ES-I3 (cell line): ENCODE results near the gene HNF4A.
"Not testable (repeated sequence)": the region's sequence is repeated elsewhere in the genome, so short reads cannot be mapped to it uniquely, and the experiment has no call there.

Source experiments
- H3K36me3 ChIP-seq: 2 replicates; pipeline ENCODE4 v1.6.1; 2013; ENCODE audit warnings: mild to moderate bottlenecking, low read length, control low read depth, moderate library complexity; ENCODE audit not compliant: insufficient read depth
- H3K4me1 ChIP-seq: 2 replicates; pipeline ENCODE4 v1.6.1; 2013; ENCODE audit warnings: mild to moderate bottlenecking, control low read depth, low read length; ENCODE audit not compliant: insufficient read depth
- H3K9ac ChIP-seq: 2 replicates; pipeline ENCODE4 v1.6.1; 2013; ENCODE audit warnings: low read depth, mild to moderate bottlenecking, low read length, moderate library complexity
- H3K9me3 ChIP-seq: 2 replicates; pipeline ENCODE4 v1.6.1; 2013; ENCODE audit warnings: mild to moderate bottlenecking, low read length, moderate library complexity; ENCODE audit not compliant: control insufficient read depth, insufficient read depth

The HNF4A gene

GRCh38 chr20:44355498-44356352 is at the start of gene HNF4A:
HNF4A (plus strand) TSS chr20:44355699; CDS start chr20:44355805, 106 bp downstream.
- H3K36me3 ChIP-seq = no peaks in the 10 kb centered on the region
- peaks cover 4% of the 10 kb centered on the region; the same call in 1 of the 2 replicates for H3K4me1 ChIP-seq

DNA sequence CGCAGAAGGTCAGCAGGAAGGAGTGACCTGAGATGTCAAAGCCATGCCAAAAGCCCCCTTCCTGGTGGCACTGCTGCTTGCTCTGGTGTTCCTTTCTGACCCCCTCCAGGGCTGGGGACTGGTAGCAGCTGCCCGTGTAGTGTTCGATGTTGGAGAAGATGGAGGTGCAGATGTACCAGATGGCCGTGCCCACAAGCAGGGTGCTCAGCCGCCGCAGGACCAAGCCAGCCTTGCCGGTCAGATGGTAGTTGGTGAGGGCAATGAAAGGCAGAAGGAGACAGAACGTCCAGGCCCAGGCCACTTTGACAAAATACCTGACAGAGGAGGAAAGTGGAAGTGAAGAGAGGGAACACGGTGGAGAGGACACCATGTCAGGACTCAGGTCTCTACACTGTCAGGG is 48.6 kb upstream of the HNF4A start:
- Histone ChIP-seq H3K9ac (no peak overlapping the region), H3K36me3 (no peaks in the 10 kb centered on the region; the same call in 1 of the 2 replicates), H3K9me3 (no peaks in the 10 kb centered on the region), H3K4me1 (no peaks in the 10 kb centered on the region)

More at GRCh38 chr20:44355498-44356352, at the start of gene HNF4A:
- Histone ChIP-seq H3K9me3 (no peaks in the 10 kb centered on the region), H3K9ac (no peak within 1 kb of the TSS)

- Histone ChIP-seq H3K9ac (peak overlapping the region; percentile 74), H3K9me3 (no peaks in the 10 kb centered on the region), H3K36me3 (no peaks in the 10 kb centered on the region; the same call in 1 of the 2 replicates), H3K4me1 (no peaks in the 10 kb centered on the region)
Observed at GRCh38 chr20:44309763-44310663, 45.5 kb upstream of the HNF4A start.

- Histone ChIP-seq H3K36me3 (no peaks in the 10 kb centered on the region; the same call in 1 of the 2 replicates), H3K4me1 (no peaks in the 10 kb centered on the region), H3K9ac (peak within 1 kb of the TSS; percentile 74), H3K9me3 (no peaks in the 10 kb centered on the region)
Observed at GRCh38 chr20:44310664-44311639, 44.5 kb upstream of the HNF4A start, which contains the start of gene FITM2. FITM2 (minus strand) TSS chr20:44311202; CDS start chr20:44311148, 54 bp downstream.

DNA sequence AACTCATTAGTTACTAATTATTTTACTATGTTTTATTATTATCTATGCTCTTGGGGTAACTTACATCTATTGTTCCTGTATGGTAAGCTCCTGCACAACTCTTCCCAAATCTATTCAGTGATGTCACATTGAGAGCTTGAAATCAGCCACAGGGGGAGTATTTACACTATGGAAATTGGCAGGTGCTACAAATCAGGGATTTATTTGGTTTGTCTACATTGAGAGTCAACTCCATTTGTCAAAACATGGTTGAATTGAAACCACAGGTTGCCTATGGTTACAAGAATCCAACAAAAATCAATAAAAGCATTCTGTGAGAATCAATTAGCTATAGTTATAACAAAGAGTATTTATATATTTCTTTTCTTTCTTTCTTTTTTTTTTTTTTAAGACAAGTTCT is 40.6 kb upstream of the HNF4A start:
- H3K9ac ChIP-seq = no peak overlapping the region
- no peaks in the 10 kb centered on the region for H3K9me3 ChIP-seq
- H3K36me3 ChIP-seq = no peaks in the 10 kb centered on the region
- no peaks in the 10 kb centered on the region for H3K4me1 ChIP-seq

DNA sequence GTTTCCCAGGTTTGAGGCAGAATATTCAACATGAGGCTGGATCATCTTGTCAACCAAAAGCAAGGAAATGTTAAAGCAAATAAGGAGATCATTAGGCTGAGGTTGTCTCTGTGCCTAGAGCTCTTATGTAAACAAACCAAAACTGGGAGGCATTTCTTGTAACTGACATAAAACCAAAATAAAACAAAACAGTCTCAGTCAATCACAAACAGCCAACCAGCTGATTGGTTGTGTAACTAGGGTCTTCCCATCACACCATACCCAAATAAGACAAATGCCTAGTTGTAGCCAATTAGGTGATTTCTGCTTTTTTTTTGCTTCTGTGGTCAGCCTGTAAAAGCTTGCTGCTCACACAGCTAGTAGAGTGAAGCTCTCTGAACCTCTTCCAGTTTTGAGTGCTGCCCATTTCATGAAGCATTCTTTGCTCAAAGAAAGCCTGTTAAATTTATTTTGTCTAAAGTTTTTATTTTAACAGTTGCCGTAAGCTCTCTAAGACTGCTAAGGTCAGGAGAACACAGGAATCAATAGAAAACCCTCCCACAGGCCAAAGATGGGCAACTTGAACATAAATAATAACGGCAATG is 35.6 kb upstream of the HNF4A start:
- H3K9me3 ChIP-seq = no peaks in the 10 kb centered on the region
- no peak overlapping the region for H3K9ac ChIP-seq
- H3K36me3 ChIP-seq = no peaks in the 10 kb centered on the region
- no peaks in the 10 kb centered on the region; the same call in 1 of the 2 replicates for H3K4me1 ChIP-seq

- no peak overlapping the region for H3K9ac ChIP-seq
- H3K36me3 ChIP-seq = no peaks in the 10 kb centered on the region
- no peaks in the 10 kb centered on the region; the same call in 1 of the 2 replicates for H3K4me1 ChIP-seq
- H3K9me3 ChIP-seq = no peaks in the 10 kb centered on the region
Observed at GRCh38 chr20:44324343-44324742, 31.2 kb upstream of the HNF4A start.

GRCh38 chr20:44326391-44327159 is 28.9 kb upstream of the HNF4A start:
- Histone ChIP-seq H3K36me3 (no peaks in the 10 kb centered on the region), H3K9me3 (no peaks in the 10 kb centered on the region), H3K4me1 (no peaks in the 10 kb centered on the region; the same call in 1 of the 2 replicates), H3K9ac (peak overlapping the region; percentile 34; the same call in 1 of the 2 replicates)

DNA sequence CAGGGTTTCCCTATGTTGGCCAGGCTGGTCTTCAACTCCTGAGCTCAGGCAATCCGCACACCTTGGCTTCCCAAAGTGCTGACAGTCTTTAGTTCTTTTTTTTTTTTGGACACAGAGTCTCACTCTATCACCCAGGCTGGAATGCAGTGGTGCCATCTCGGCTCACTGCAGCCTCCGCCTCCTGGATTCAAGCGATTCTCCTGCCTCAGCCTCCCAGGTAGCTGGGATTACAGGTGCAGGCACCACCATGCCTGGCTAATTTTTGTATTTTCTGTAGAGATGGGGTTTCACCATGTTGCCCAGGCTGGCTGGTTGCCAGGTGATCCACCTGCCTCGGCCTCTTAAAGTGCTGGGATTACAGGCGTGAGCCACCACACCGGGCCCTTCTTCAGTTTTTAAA is 27.8 kb upstream of the HNF4A start:
- H3K9me3 ChIP-seq, H3K9ac ChIP-seq: not testable (repeated sequence)

GRCh38 chr20:44328428-44328827 is 27.1 kb upstream of the HNF4A start:
- Histone ChIP-seq H3K36me3 (no peaks in the 10 kb centered on the region), H3K9me3 (no peaks in the 10 kb centered on the region), H3K9ac (no peak overlapping the region), H3K4me1 (no peaks in the 10 kb centered on the region; the same call in 1 of the 2 replicates)

More for the DNA sequence above, 27.8 kb upstream of the HNF4A start:
- H3K4me1 ChIP-seq, H3K36me3 ChIP-seq: not testable (repeated sequence)

- no peaks in the 10 kb centered on the region for H3K9me3 ChIP-seq
- no peak overlapping the region for H3K9ac ChIP-seq
- peaks cover 8% of the 10 kb centered on the region for H3K4me1 ChIP-seq
- no peaks in the 10 kb centered on the region for H3K36me3 ChIP-seq
Observed at GRCh38 chr20:44331201-44331600, 24.3 kb upstream of the HNF4A start.

GRCh38 chr20:44334306-44334705 is 21.2 kb upstream of the HNF4A start:
- no peaks in the 10 kb centered on the region for H3K9me3 ChIP-seq
- H3K9ac ChIP-seq = no peak overlapping the region
- H3K4me1 ChIP-seq = peaks cover 8% of the 10 kb centered on the region
- H3K36me3 ChIP-seq = no peaks in the 10 kb centered on the region

DNA sequence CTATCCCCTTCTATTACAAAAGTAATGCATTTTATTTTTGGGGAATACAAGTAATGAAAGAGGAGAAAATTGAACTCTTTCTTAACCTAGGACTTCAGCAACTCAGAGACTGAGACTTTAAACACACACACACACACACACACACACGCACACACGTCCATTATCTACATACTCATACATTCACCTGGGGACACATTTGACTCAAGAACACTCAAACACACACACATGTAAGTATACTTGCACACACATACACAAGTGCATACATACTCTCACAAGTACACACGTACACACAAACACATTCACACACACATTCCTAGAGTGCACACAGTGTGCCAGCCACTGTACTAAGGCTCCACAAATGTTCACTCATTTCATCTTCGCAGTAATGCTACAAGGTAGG is 20.8 kb upstream of the HNF4A start:
- Histone ChIP-seq H3K9ac (no peak overlapping the region), H3K36me3 (no peaks in the 10 kb centered on the region), H3K4me1 (peaks cover 8% of the 10 kb centered on the region), H3K9me3 (no peaks in the 10 kb centered on the region)
